SH-SY5Y (cell line): ENCODE results near the gene GLS.

Experiments used
- GATA2 ChIP-seq: IDR thresholded peaks from 2 replicates; pipeline ENCODE4 v1.6.1; 2011; ENCODE audit warnings: mild to moderate bottlenecking, low read depth, low read length
- GATA3 ChIP-seq: IDR thresholded peaks from 2 replicates; pipeline ENCODE4 v1.6.1; 2011; ENCODE audit warnings: low read depth, mild to moderate bottlenecking, low read length, moderate library complexity

- no peak for TF ChIP-seq GATA3
- TF ChIP-seq GATA2: no peak
These were observed 895 bp upstream of the GLS start for GRCh38 chr2:190879474-190880377.
